Inflammatory macrophage (primary cell): ENCODE measurements around the gene MID1.
A peak's percentile ranks its signal among the peaks of the same experiment; 100 is the strongest.

Source experiments
- DNase-seq, 2 donors: peaks; one replicate each; pipeline ENCODE4 v3.0.0-alpha.2; 2020 to 2022

The MID1 gene

DNA sequence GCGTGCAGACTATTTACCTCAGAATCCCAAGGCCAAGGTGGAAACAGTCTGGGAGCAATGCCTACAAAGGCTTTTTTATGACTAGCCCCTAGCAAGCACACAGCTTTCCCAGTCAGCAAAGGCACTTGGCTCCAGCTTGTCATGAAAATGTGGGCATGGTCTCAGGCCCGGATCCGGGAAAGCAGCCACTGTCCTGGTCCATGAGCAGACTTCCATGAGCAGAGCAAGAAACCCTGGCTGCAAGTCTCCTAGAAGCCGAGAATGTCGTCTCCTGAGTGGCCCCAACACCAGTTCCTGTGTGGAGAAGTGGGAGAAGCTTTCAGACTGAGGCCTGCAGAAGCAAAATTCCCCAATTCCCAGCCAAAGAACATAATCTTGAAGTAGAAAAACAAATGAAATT lies 190.5 kb downstream of the MID1 start:
- DNase-seq, result no peak

GRCh38 chrX:10427249-10427648 lies 193.1 kb downstream of the MID1 start:
- no peak for DNase-seq

GRCh38 chrX:10423716-10424115 lies 196.7 kb downstream of the MID1 start:
- no peak for DNase-seq

- DNase-seq, result no peak
These were observed 200.3 kb downstream of the MID1 start for GRCh38 chrX:10420134-10420533.

GRCh38 chrX:10416424-10416823 lies 204.0 kb downstream of the MID1 start:
- no peak for DNase-seq

- DNase-seq, result no peak
These were observed 204.9 kb downstream of the MID1 start for GRCh38 chrX:10415306-10416001.

DNA sequence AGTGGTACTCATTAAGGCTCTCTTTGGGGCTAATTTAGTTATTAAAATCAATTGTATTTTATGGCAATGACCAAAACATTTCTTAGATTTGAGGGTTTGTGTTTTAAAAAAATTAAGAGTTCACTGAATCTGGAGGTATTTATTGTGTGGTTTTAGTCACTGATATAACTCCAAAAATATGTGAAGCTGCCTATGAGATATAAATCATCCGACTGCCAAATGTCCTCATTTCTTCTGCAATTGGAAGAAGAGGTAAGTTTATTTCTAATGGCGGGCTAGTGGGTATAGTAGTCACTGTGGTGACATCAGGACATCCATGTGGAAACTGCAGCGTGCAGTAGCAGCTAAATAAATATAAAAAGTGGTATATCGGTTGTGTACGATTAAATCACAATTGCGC lies 205.5 kb downstream of the MID1 start:
- no peak for DNase-seq

DNA sequence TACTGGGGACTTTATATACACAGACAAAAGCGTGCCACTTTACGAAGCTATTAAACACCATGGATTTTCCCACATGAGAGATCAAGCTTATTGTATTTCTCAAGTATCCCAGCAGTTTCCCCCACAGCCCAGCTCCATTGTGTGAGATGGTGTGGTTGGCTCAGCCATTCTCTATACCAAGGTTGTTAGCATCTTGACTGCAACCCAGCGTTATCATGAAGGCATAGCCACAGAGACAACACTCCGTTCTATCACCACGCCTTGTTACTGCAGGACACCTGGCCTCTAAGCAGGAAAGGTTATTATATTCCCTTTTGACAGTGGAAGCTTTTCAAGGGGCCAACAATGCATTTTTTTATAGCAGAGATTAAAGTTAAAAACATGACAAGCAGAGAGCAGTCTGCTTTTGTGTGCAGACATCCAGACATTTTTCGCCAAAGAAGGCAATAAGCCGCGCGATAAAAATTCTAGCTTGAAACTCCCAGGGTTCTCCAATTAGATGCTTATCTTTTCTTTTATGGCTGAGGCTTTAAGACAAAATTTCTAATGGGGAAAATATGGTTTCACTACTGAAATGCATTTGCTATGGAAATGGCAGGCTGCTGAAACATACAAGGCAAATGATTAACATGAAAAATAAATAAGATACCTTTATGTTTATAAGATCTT lies 206.1 kb downstream of the MID1 start:
- DNase-seq, result no peak

- DNase-seq, result no peak
These were observed 215.9 kb downstream of the MID1 start for GRCh38 chrX:10404436-10404835.

DNA sequence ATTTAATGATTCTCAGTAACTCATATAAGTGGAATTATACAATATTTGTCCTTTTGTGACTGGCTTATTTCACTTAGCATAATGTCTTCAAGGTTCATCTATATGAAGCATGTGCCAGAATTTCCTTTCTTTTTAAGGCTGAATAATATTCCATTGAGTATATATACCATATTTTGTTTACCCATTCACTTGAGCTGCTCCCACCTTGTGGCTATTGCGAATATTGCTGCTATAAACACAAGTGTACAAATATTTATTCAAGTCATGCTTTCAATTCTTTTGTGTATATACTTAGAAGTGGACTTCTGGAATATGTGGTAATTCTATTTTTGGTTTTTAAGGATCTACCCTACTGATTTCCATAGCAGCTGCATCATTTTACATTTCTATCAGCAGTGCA lies 219.1 kb downstream of the MID1 start:
- DNase-seq, result no peak

GRCh38 chrX:10399043-10399741 lies 221.2 kb downstream of the MID1 start:
- no peak for DNase-seq

DNA sequence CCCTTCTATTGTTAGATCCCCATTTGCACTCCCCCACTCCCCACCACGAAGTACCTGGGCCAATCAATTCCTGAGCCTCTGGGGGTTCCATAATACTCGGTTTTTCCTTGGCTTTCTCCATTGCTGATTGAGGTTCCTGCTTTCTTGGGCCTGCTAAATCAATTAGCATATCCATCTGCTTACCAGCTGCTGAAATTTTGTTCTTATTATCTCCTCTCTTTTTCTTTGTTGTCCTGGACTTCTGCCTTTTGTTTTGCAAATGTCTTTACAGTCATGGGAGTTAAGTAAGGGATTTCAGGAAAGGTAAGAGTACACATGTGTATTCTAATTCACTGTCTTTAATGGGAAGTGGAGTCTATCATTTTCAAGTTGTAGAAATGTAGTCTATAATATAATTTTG lies 222.2 kb downstream of the MID1 start:
- DNase-seq, result no peak

GRCh38 chrX:10397349-10397748 lies 223.0 kb downstream of the MID1 start:
- DNase-seq, result peak; percentile 15 to 47

DNA sequence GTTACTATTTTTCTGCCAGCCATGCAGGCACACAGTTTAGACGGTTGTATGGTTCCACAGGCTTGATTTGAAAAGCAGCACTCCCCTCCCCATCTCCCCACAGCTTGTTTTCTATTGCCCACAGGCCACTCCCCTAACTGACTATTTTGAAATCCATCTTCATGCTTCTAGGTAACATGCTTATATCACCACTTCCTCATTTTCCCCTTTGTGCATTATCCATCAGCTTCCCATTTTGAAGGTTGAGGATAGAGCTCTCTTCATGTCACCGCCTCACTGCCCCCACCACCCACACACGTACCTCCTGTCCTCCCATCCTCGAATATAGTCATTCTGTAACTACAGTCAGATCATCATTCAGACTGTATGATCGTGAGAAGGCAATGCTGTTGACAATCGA lies 224.7 kb downstream of the MID1 start:
- DNase-seq, result peak in 1 of 2 donors; percentile 14
